B cell (primary cell): ENCODE measurements around the gene INTS7. TPM values are rescaled to one million over a fixed set of nuclear protein-coding genes. Genes with fewer than 3 reads are reported as not detected.
"Not testable (repeated sequence)": the region's sequence is repeated elsewhere in the genome, so short reads cannot be mapped to it uniquely, and the experiment has no call there.

Source experiments
- ATAC-seq: fragments of 200-7000 bp; cut with Tn5 transposase; one replicate; pipeline ENCODE4 v1.10.0; 2021; ENCODE audit warnings: low read depth, mild to moderate bottlenecking, moderate number of reproducible peaks, moderate library complexity
- CTCF ChIA-PET: fragments of 350-600 bp; sonication (Branson Sonifier 250); formaldehyde crosslinking; loops from one replicate; lab custom pipeline; 2021; ENCODE audit warnings: antibody characterized with exemption, inconsistent platforms; lab: Charles Lee
- POLR2A ChIA-PET: fragments of 350-600 bp; sonication (Branson Sonifier 250); formaldehyde crosslinking; loops from one replicate; lab custom pipeline; 2021; ENCODE audit warnings: antibody characterized with exemption; lab: Charles Lee
- DNase-seq: peaks from one replicate; pipeline ENCODE4 v3.0.0; 2013
- H2AFZ ChIP-seq: 2 replicates; pipeline ENCODE4 v1.6.1; 2012; ENCODE audit warnings: mild to moderate bottlenecking, low read depth, low read length; ENCODE audit not compliant: insufficient read depth, poor library complexity, severe bottlenecking
- H3K27ac ChIP-seq, 2 donors: 1 replicate in 1 of 2; 2 replicates in 1 of 2; pipeline ENCODE4 v1.5.1; 2012 to 2013; ENCODE audit warnings: low read length in 2 of 2, mild to moderate bottlenecking in 2 of 2, moderate library complexity in 1 of 2
- H3K27me3 ChIP-seq, 4 experiments: fragments of 200-600 bp in 1 of 4; sonication (generic) in 1 of 4; replicated peaks in 1 of 4; 1 replicate in 2 of 4; 2 replicates in 2 of 4; pipeline versions ENCODE4 v1.6.1 to v1.7.0; 2013 to 2016; ENCODE audit warnings: low read length in 3 of 4, mild to moderate bottlenecking in 2 of 4, mixed read lengths in 1 of 4, moderate library complexity in 1 of 4; ENCODE audit not compliant: insufficient read depth in 4 of 4, control insufficient read depth in 3 of 4; ENCODE audit errors: control extremely low read depth in 1 of 4
- H3K36me3 ChIP-seq, 2 experiments: replicated peaks in 1 of 2; 1 replicate in 1 of 2; 2 replicates in 1 of 2; pipeline versions ENCODE4 v1.6.1 to v1.7.1; 2013; ENCODE audit warnings: low read length in 1 of 2; ENCODE audit not compliant: insufficient read depth in 2 of 2, control insufficient read depth in 1 of 2; ENCODE audit errors: control extremely low read depth in 1 of 2, extremely low read depth in 1 of 2
- H3K4me1 ChIP-seq, 2 donors: fragments of 200-600 bp in 1 of 2; sonication (generic) in 1 of 2; 1 replicate in 1 of 2; 2 replicates in 1 of 2; pipeline versions ENCODE4 v1.5.1 to v1.6.1; 2013 to 2017; ENCODE audit warnings: low read length in 2 of 2; ENCODE audit not compliant: control insufficient read depth in 2 of 2, insufficient read depth in 2 of 2
- H3K4me2 ChIP-seq: replicated peaks from 2 replicates; pipeline ENCODE3; 2012; ENCODE audit warnings: mild to moderate bottlenecking, low read depth, low read length; ENCODE audit not compliant: poor library complexity, severe bottlenecking
- H3K4me3 ChIP-seq, 5 experiments: fragments of 200-600 bp in 1 of 5; sonication (generic) in 1 of 5; 1 replicate in 3 of 5; 2 replicates in 2 of 5; pipeline versions ENCODE4 v1.5.1 to v1.7.0; 2011 to 2016; ENCODE audit warnings: low read length in 4 of 5, mild to moderate bottlenecking in 4 of 5, low read depth in 2 of 5, control low read depth in 1 of 5, moderate library complexity in 1 of 5; ENCODE audit not compliant: insufficient read depth in 1 of 5; ENCODE audit errors: control extremely low read depth in 1 of 5, extremely low read depth in 1 of 5
- H3K79me2 ChIP-seq: fragments of 200-600 bp; sonication (generic); one replicate; pipeline ENCODE4 v1.6.0; 2016; ENCODE audit warnings: low read length; ENCODE audit not compliant: control insufficient read depth, insufficient read depth
- H3K9ac ChIP-seq: fragments of 200-600 bp; sonication (generic); 2 replicates; pipeline ENCODE4 v1.6.1; 2017; ENCODE audit warnings: mild to moderate bottlenecking, low read length, moderate library complexity
- H3K9me3 ChIP-seq, 3 donors: one replicate each; pipeline versions ENCODE4 v1.6.1 to v1.7.1; 2013; ENCODE audit warnings: low read length in 2 of 3; ENCODE audit not compliant: control insufficient read depth in 2 of 3, insufficient read depth in 1 of 3; ENCODE audit errors: control extremely low read depth in 1 of 3
- H4K20me1 ChIP-seq: 2 replicates; pipeline ENCODE4 v1.6.0; 2012; ENCODE audit warnings: mild to moderate bottlenecking, low read length; ENCODE audit not compliant: insufficient read depth, control insufficient read depth, poor library complexity, severe bottlenecking
- H3K27ac Mint-ChIP-seq: one replicate; pipeline ENCODE4 v1.8.0; 2021; ENCODE audit warnings: mixed read lengths
- H3K27me3 Mint-ChIP-seq: one replicate; pipeline ENCODE4 v1.8.0; 2021; ENCODE audit warnings: mixed read lengths
- H3K4me1 Mint-ChIP-seq: one replicate; pipeline ENCODE4 v1.8.0; 2021; ENCODE audit warnings: mixed read lengths
- H3K4me3 Mint-ChIP-seq: one replicate; pipeline ENCODE4 v1.8.0; 2021; ENCODE audit warnings: mixed read lengths
- H3K9me3 Mint-ChIP-seq: one replicate; pipeline ENCODE4 v1.8.0; 2022; ENCODE audit warnings: mixed read lengths; ENCODE audit not compliant: insufficient read depth
- CTCF ChIP-seq: fragments of 200-600 bp; IDR thresholded peaks from one replicate; pipeline ENCODE4 v1.8.0; 2022; ENCODE audit warnings: antibody characterized with exemption, mild to moderate bottlenecking
- EZH2 ChIP-seq: IDR thresholded peaks from 2 replicates; pipeline ENCODE4 v1.6.1; 2012; ENCODE audit warnings: borderline replicate concordance, low read depth, mild to moderate bottlenecking, moderate library complexity, low read length; ENCODE audit not compliant: insufficient read depth, poor library complexity, severe bottlenecking
- WGBS: methylation state at CpG from one replicate; pipeline ENCODE4 v1.1.5; 2013; ENCODE audit warnings: missing lambda C conversion rate; ENCODE audit not compliant: insufficient coverage; 5-methylcytosine and 5-hydroxymethylcytosine counted together
- intact Hi-C: fragments of 100-400 bp; cut with micrococcal nuclease; formaldehyde crosslinking; loops from one replicate; pipeline ENCODE4 v1.10.0; 2022
- polyA plus RNA-seq: library from polyadenylated mRNA; depleted of rRNA; stranded (reverse); fragments of >200 nt; gene quantifications from 2 replicates; pipeline ENCODE4 v1.2.3, GENCODE V29; 2012
- total RNA-seq, 2 donors: library from RNA; stranded (reverse); fragments of 120-200 nt in 1 of 2; gene quantifications; 1 replicate in 1 of 2; 2 replicates in 1 of 2; pipeline versions ENCODE4 v1.2.3 to v1.2.4, GENCODE V29; 2013 to 2022

The INTS7 gene
- total and polyA plus RNA-seq, 2 donors (not counting 1 experiment from before 2014, with no cell fraction given) = 8.3 to 19.2 TPM

DNA sequence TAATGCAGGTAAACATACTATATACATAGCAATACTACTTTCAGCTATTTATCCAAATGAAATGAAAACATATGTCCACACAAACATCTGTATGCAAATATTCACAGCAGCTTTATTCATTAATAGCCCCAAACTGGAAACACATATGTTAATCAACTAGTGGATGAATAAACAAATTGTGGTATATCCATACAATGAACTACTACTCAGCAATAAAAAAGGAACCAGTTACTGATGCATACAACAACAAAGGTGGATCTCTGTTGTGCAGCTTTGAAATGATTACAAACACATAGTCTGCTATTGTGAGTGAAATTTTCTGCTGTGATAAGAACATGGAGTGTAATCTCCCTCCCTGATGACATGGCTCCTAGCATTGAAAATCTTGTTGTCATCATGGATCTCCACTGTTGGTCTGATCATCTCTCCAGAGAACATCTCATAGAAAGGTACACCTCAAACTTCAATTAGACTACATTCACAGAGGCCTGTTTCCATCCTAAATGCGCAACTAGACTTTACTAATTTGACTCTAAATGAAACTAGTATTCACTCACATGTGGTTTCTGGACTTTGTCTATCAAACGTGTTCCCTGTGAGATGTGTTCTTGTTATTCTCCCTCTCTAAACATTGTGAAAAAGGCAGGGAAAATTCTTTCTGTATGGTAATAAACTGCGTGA is 10.7 kb downstream of the INTS7 start:
- H3K9ac ChIP-seq = no peak overlapping the region
- peaks cover 0 to 4% (median 0%) of the 10 kb centered on the region in 3 donors for H3K9me3 ChIP-seq
- no peaks in the 10 kb centered on the region for H3K27me3 Mint-ChIP-seq
- DNase-seq (no peak), ATAC-seq (no peak)
- H3K4me2 ChIP-seq = no peak overlapping the region
- no peak overlapping the region for H3K4me3 ChIP-seq
- H3K27me3 ChIP-seq = no peaks in the 10 kb centered on the region
- peaks cover 49% of the 10 kb centered on the region for H3K79me2 ChIP-seq
- H4K20me1 ChIP-seq = peaks cover 5% of the 10 kb centered on the region
- TF ChIP-seq EZH2 (no peak), CTCF (no peak)
- ChIA-PET POLR2A (no interaction called here), CTCF (interaction anchor here (1.2 kb wide), 1 partner anchor 11 kb away, joined by 5 read pairs; the partner anchor contains the start of genes DTL and INTS7)
- H3K4me1 Mint-ChIP-seq = peaks cover 7% of the 10 kb centered on the region
- no peak overlapping the region for H3K27ac Mint-ChIP-seq
- H3K27ac ChIP-seq = no peak overlapping the region
- peaks cover 0 to 4% of the 10 kb centered on the region in 2 experiments for H3K36me3 ChIP-seq
- no CpG with 5 or more reads among the region's 3 CpGs for WGBS
- H3K9me3 Mint-ChIP-seq = peaks cover 2% of the 10 kb centered on the region
- no peak overlapping the region for H2AFZ ChIP-seq
- intact Hi-C loops = no loop called here
- H3K4me3 Mint-ChIP-seq = no peak overlapping the region
- no peaks in the 10 kb centered on the region for H3K4me1 ChIP-seq

DNA sequence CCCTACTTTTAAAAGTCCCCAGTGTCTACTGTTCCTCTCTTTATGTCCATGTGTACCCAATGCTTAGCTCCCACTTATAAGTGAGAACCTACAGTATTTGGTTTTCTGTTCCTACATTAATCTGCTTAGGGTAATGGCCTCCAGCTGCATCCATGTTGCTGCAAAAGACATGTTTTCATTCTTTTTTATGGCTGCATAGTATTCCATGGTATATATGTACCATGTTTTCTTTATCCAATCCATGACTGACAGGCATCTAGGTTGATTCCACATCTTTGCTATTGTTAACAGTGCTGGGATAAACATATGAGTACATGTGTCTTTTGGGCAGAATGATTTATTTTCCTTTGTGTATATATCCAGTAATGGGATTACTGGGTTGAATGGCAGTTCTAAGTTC is 12.4 kb downstream of the INTS7 start:
- H4K20me1 ChIP-seq, H3K9ac ChIP-seq, H3K27ac ChIP-seq, DNase-seq, H3K4me2 ChIP-seq, H3K4me3 ChIP-seq, POLR2A ChIA-PET, H3K9me3 Mint-ChIP-seq, intact Hi-C loops, ATAC-seq, H3K27ac Mint-ChIP-seq, CTCF ChIA-PET, H3K4me3 Mint-ChIP-seq, H2AFZ ChIP-seq, H3K36me3 ChIP-seq, H3K4me1 ChIP-seq, H3K4me1 Mint-ChIP-seq, H3K27me3 Mint-ChIP-seq, H3K9me3 ChIP-seq, H3K27me3 ChIP-seq: not testable (repeated sequence)
- H3K79me2 ChIP-seq = peaks cover 33% of the 10 kb centered on the region
